Omental fat pad (tissue), 4 donors: ENCODE measurements around the gene ADRB2. TPM values are rescaled to one million over a fixed set of nuclear protein-coding genes. Genes with fewer than 3 reads are reported as not detected.

Experiments
- ATAC-seq: fragments of 150-250 bp; one replicate; pipeline ENCODE4 v1.9.1; 2016; ENCODE audit warnings: mild to moderate bottlenecking, moderate library complexity; ENCODE audit not compliant: low FRiP score
- DNase-seq: peaks from one replicate; pipeline ENCODE4 v3.0.0-alpha.2; 2019; ENCODE audit warnings: low spot score
- total RNA-seq, 4 donors: library from RNA; depleted of rRNA; stranded (reverse); fragments of >200 nt; gene quantifications; one replicate each; pipeline ENCODE4 v1.1.0, GENCODE V29; 2016
- TF ChIP-seq, protein P1 (sequence below), 3 donors: fragments of 450-650 bp; IDR thresholded peaks; one replicate each; pipeline ENCODE4 v1.5.1; 2016 to 2017; ENCODE audit warnings: antibody characterized with exemption in 3 of 3, mild to moderate bottlenecking in 3 of 3, moderate library complexity in 2 of 3

ADRB2 gene
- total RNA-seq, 4 donors from 2014 or later: 20.5 to 68.7 (median 37.4) TPM

DNA sequence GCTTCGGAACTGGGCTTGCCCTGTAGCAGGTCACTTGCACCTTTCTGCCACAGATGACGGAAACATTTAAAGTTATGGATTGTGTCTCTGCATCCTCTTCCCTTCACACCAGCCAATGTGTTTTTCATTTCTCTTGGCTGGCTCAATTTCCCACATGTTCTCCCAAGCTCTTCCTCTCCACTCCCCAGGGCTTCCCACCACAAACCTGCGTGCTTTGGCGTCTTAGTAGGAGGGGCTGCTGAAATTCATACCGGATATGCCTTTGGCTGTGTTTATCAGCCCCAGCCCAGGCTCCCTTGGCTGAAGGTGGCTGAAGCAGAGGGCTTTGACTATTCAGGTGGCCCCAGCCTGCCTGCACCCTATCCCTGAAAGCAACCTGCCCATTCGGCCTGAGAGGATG is 32.1 kb downstream of the ADRB2 start:
- TF ChIP-seq, protein P1, sequence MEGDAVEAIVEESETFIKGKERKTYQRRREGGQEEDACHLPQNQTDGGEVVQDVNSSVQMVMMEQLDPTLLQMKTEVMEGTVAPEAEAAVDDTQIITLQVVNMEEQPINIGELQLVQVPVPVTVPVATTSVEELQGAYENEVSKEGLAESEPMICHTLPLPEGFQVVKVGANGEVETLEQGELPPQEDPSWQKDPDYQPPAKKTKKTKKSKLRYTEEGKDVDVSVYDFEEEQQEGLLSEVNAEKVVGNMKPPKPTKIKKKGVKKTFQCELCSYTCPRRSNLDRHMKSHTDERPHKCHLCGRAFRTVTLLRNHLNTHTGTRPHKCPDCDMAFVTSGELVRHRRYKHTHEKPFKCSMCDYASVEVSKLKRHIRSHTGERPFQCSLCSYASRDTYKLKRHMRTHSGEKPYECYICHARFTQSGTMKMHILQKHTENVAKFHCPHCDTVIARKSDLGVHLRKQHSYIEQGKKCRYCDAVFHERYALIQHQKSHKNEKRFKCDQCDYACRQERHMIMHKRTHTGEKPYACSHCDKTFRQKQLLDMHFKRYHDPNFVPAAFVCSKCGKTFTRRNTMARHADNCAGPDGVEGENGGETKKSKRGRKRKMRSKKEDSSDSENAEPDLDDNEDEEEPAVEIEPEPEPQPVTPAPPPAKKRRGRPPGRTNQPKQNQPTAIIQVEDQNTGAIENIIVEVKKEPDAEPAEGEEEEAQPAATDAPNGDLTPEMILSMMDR (IDR thresholded peaks at IDR 0.05): no peak
- ATAC-seq: no peak
- DNase-seq: no peak

DNA sequence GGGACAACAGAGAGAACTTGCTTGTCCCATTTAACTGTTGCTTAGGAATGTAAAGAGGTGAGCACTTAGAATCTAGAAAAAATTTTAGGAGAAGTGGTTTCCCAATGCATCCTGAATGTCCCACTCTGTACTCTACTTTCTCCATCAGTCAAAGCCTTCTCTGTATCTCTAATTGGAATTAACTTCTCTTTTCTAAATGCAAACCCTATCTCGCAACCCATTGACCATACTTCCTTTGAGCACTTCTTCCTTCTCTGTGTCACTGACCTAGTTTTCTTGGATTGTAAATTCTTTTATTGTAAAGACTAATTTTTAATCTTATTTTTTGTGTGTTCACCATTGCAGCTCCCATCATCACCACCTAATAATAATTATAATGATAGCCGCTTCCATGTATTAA is 33.3 kb downstream of the ADRB2 start:
- ATAC-seq: no peak
- TF ChIP-seq, protein P1 (IDR thresholded peaks at IDR 0.05): no peak
- no peak for DNase-seq

DNA sequence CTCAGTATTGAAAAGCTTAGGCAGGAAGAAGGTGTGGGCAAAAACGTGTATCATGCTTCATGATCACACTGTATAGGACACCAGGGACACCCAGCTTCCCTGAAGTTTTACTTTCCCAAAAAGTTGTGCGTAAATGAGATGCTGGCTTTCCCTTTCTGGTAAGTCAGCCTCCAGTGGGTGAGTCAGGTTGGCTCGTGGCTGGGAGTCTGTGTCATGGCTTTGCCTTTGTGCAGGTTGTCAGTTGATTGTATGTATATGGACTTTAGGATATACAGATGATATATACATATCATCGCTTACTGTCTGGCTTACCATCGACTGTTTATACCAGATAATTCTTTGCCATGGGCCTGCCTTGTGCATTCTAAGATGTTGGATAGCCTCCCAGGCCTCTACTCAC is 34.2 kb downstream of the ADRB2 start:
- TF ChIP-seq, protein P1 (IDR thresholded peaks at IDR 0.05): no peak
- DNase-seq (no peak), ATAC-seq (no peak)

DNA sequence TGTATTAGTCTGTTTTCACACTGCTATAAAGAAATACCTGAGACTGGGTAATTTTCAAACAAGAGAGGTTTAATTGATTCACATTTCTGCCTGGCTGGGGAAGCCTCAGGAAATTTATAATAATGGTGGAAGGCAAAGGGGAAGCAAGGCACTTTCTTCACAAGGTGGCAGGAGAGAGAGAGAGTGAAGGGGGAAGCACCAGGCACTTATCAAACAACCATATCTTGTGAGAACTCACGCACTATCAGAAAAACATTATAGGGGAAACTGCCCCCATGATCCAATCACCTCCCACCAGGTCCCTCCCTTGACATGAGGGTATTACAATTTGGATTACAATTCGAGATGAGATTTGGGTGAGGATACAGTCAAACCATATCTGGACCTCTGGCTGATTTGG is 34.7 kb downstream of the ADRB2 start:
- TF ChIP-seq, protein P1 (IDR thresholded peaks at IDR 0.05): no peak
- no peak for DNase-seq
- no peak for ATAC-seq

DNA sequence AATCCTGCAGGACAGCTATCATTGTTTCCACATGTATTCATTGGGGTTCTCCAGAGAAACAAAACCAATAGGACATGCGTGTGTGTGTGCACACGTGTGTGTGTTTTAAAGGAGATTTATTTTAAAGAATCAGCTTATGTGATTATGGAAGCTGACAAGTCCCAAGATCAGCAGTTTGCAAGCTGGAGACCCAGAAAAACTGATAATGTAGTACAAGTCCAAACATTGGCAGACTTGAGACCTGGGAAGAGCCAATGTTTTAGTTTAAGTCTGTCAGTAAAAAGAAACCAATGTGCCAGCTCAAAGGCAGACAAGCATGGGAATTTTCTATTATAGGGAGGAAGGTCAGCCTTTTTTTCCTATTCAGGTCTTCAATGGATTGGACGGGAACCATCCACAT is 35.3 kb downstream of the ADRB2 start:
- ATAC-seq (no peak), DNase-seq (no peak)
- TF ChIP-seq, protein P1 (IDR thresholded peaks at IDR 0.05): no peak

DNA sequence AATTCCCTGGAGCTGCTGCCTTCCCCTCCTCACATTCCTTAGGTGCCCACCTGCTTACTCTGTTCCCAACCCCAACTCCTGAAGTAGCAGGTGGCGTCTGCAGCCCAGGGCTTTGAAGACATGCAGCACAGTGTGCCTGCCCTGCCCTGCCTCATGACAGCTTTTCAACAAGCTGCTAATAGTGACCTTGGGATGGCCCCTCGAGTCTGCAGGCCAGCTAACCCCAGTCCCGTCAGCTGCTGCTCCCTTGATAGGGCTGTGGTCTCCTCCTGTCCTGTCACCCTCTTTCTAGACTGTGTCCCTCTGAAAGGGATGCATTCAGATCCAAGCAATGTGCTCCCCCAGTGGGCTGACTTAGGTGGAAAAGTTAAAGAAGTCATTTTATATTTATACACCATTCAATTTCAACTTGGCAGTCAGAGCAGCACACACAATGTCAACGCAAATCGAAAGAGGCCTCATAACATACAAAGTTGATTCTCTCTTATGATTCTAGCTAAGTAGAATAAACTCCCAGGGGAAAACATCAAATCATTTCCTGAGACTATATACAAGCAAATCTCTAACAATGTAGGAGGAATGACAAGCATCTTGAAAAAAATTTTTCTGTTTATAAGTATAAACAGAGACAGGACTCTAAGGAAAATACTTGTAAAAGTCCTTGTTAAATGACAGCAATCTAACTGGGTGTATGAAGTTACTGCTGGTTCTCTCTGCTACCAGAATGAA is 37.9 kb downstream of the ADRB2 start:
- TF ChIP-seq, protein P1 (IDR thresholded peaks at IDR 0.05): no peak
- DNase-seq (no peak), ATAC-seq (no peak)

DNA sequence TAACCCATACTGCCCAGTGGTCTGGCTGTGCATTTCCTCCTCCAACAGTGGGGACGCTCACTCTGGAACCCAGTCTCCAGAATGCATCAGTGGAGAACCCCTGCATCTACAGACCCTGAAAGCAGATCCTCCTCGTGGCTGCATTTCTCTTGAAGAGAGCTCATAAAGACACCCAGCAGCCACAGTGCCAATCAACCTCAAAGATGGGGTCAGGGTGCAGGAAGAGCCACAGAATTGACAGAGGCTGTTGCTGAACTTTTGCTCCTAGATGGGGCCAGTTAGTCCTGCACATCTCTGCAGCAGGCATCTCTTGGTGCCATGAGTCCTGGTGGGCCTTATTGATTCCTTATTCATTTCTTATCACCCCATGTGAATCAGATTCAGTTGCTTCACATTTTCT is 39.6 kb downstream of the ADRB2 start:
- TF ChIP-seq, protein P1 (IDR thresholded peaks at IDR 0.05): no peak
- DNase-seq: no peak
- no peak for ATAC-seq
